GM18870 (cell line): ENCODE data around the gene BAG3.
A peak's percentile ranks its signal among the peaks of the same experiment; 100 is the strongest.
"Not testable (repeated sequence)": the region's sequence is repeated elsewhere in the genome, so short reads cannot be mapped to it uniquely, and the experiment has no call there.

ENCODE experiments used
- ATAC-seq: cut with Tn5 transposase; IDR thresholded peaks from one replicate; pipeline ENCODE4 v1.9.1; 2021; ENCODE audit warnings: moderate library complexity; ENCODE audit not compliant: unreplicated experiment

BAG3 gene

DNA sequence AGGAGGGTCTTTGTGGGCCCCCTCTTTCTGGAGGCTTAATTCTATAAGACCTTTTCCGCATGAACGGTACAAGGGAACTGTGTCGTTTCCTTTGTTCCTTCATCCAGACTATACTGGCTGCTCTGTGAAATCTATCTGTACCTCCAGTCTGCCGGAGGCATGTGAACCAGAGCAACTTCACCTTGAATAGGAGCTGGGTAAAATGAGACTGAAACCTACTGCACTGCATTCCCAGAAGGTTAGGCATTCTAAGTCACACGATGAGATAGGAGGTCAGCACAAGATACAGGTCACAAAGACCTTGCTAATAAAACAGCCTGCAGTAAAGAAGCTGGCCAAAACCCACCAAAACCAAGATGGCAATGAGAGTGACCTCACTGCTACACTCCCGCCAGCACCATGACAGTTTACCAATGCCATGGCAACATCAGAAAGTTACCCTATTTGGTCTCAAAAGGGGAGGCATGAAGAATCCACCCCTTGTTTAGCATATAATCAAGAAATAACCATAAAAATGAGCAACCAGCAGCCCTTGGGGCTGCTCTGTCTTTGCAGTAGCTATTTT is 37.9 kb downstream of the BAG3 start:
- ATAC-seq, result no peak

DNA sequence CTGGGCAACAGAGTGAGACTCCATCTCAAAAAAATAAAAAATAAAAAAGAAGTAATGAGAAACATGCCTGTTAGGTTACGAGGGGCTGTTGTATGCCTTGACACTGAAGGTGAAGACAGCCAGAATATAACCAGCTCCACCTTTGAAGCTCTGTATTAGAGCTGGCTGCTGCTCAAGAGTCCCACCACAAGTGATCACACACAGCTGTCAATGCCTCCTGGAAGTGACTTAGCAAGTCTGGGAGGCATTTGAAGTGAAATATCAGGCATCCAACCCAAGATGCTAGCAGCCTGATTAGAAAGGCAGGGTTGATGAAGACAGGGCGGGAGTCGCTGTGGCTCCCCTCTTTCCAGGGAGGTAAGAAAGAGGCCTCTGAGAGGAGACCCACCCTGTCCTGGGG is 40.5 kb downstream of the BAG3 start:
- ATAC-seq, result no peak

DNA sequence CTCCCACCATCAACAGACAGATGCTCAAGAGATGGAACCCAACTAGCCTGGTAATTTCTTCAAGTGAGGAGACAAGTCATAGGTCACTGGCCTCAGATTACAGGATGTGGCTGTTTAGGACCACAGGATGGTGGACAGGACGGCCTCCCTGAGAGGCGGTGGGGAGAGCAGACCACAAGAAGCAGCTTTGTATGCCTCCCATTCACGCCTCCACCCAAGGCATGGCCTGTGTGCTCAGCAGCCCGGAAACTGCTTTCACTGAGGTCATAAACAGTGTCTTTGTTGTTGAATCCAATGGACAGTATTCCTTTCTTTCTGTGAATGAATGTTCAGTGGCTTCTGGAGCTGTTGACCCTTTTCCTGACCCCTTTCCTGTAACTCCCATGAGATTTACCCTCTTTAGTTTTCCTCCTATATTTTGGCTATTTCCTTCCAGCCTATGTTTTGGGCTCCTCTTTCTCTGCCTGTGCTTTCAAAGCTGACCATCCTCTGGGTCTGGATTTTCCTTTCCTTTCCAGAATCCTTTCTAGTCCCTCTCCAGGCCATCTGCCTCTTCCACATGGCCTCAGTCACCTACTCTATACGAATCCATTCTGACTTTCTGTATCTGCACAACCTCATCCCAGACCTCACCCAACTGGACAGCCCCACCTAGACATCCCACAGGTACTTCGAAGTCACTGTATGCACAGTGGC is 42.2 kb downstream of the BAG3 start:
- ATAC-seq, result no peak

DNA sequence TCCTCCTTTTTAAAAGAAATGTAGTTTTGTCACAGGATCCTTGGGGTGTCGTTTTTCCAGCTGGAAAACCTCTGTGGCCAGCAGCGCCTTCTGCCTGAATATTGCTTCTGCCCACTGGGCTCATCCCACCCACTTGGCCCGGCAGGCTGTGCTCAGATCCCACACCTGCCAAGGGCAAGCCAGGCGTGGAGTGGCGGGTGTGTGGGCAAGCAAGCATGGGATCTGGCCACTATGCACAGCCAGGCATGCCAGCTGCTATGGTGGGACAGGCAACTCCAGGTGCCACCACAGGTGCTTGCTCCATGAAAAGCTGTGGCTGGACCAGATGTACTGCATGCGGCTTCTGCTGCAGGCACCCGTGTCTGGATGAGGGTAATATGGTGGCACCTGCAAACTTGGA is 43.4 kb downstream of the BAG3 start:
- no peak for ATAC-seq

DNA sequence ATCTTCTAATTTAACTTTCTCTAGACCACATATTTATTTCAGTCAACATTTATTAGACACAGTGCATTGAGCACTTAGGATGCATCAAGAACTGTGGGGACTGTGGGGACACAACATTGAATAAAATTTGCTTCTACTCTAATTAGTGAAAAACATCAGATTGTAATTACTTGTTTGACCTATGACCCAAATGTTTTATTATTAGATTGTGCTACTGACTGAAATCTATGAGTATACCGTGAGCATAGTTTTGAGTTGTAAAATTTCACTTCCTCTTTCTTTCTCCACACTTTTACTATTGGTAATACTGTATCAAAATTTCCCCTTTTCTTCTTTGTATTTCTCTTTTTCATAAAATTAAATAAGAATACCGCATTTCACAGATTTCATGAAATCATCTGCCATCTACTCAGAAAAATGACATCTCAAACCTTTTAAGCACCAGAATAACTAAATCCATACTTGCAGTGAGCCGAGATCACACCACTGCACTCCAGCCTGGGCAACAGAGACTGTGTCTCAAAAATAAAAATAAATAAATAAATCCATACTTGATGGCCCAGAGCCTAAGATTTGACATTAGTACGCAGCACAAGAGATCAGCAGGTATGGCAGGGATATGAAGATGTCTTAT is 49.3 kb downstream of the BAG3 start:
- peak; percentile 59 for ATAC-seq

DNA sequence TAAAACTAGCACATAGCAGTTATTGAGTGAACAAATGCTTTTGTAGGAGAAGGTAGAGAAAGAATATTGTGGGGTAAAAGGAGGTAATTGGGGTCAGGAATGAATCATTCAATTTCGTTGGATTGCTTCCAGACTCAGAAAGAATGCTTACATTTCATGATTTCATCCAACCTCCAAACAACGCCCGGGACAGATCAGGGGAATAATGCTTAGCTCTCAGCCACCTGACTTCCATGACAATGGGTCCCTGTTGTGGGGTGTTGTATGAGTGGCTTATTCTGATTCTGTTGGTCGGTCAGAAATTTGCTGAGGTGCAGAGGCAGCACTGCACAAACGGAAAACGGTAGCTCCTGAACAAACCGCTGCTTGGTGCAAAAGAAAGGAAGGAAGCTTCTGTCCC is 50.7 kb downstream of the BAG3 start:
- ATAC-seq, result no peak

DNA sequence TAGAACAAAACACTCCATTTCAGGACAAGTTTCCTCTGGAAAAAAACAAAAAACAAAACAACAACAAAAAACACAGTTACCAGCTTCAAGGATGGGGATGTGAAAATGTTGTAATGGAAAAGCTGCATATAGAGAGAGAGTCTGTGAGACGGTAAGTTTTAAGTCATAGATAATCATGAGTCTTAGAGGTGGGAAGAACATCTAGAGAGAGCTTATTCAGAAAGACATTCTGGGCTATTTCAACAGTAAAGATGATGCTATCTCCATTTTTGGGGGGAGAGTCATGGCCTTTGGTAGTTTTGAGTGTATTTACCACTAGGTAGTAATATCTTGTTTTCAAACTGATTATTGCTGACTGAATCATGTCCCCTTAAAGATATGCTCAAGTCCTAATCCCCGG is 51.4 kb downstream of the BAG3 start:
- no peak for ATAC-seq

DNA sequence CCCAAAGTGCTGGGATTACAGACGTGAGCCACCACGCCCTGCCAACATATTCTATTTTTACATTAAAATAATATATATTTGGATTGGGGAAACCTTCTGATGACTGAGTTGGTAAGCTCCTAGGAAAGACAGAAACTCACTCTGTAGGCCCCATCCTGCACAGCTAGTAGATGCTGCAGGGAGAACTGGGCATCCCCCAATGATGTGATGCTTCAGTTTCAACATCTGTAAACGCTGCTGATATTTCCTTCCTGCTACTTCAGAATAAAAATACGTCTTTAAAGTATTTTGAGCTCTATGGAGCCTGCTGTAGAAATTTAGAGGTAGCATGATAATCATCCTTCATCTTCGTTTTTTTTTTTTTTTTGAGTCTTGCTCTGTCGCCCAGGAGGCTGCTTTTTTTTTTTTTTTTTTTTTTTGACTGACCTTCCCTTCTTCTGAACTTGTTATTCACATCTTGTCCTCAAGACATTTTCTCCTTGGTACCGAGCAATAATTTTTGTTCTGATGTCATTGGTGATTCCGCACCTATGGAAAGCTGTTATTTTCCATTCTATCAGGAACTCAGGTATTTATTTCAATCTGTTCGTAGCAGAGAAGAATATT is 52.8 kb downstream of the BAG3 start:
- ATAC-seq, result no peak

DNA sequence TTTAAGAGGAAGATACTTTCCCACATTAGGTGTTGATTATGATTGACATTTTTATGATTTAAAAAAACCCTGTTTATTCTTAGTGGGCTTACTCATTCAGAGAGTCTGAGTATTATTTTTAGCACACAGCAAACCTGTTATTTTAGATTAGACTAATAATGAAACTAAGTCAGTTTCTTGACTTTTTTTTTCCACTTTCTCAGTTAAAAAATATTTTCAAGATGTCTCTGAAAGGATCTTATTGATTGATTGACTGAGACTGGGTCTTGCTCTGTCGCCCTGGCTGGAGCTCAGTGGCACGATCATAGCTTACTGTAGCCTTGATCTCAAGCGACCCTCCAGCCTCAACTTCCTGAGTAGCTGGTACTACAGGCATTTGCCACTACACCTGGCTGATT is 54.3 kb downstream of the BAG3 start:
- peak; percentile 57 for ATAC-seq

DNA sequence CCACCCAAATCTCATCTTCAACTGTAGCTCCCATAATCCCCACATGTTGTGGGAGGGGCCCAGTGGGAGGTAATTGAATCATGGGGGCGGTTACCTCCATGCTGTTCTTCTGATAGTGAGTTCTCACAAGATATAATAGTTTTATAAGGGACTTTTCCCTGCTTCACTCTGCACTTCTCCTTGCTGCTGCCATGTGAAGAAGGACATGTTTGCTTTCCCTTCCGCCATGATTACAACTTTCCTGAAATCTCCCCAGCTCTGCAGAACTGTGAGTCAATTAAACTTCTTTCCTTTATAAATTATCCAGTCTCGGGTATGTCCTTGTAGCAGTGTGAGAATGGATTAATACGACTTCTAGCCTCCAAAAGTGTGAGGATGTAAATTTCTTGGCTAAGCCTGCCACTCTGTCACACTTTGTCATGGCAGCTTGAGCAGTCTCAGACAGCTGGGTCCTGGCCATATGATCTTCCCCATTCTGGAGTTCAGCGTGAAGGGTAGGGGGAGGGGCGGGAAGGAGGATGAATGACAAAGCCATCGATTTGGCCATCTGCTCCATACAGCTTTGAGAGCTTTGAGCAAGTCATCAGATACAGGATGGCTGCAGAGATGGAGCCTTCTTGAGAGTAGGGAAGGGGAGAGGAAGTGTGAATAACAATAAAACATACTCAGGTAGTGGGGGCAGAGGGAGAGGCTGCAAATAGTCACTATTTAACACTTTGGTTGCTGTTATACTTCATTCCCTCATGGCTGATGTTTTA is 55.5 kb downstream of the BAG3 start:
- ATAC-seq, result no peak

DNA sequence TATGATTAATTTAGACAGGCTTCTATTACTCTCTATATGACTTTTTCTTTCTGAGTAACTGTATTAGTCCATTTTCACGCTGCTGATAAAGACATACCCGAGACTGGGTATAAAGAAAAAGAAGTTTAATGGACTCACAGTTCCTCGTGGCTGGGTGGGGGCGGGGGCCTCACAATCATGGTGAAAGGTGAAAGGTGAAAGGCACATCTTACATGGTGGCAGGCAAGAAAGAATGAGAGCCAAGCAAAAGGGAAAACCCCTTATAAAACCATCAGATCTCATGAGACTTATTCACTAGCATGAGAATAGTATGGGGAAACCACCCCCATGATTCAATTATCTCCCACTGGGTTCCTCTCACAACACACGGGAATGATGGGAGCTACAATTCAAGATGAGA is 56.2 kb downstream of the BAG3 start:
- ATAC-seq, result not testable (repeated sequence)

DNA sequence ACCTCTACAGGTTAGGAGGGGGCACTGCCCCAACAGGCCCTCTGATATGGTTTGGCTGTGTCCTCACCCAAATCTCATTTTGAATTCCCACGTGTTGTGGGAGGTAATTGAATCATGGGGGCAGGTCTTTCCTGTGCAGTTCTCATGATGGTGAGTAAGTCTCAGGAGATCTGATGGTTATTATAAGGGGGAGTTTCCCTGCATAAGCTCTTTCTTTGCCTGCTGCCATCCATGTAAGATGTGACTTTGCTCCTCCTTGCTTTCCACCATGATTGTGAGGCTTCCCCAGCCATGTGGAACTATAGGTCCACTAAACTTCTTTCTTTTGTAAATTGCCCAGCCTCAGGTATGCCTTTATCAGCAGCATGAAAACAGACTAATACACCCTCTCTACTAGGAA is 59.8 kb downstream of the BAG3 start:
- not testable (repeated sequence) for ATAC-seq

DNA sequence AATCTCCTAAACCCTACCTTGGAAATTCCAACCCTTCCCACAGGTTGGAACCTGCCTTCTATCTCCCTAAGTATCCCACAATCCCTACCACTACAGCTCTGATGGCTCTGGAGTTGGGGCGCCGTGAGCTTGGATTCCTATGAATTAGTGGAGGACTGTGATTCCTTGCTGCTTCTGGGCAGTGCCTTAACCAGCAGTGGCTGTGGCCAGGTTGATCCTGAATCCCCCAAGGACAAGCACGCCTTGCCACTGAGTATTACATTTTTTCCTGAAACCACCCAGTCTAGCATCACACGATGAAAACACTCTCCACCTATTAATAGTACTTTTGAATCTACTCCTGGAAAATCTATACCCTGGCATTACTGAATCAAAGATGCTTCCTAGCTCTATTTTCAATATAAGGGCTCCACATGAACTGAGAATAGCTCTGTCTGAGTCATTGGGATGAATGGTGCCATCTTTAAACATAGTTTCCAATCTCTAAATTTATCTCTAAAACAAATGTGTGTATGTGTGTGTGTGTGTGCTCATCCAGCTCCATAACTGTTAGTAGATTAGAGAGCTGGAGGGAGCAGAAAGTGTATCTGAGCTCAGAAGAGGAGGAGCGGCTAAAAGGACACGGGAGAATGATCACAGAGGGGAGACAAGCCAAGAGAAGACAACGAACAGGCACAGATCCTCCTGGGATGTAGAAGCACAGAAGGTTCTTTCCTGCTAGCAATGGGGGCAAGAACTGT is 62.7 kb downstream of the BAG3 start:
- no peak for ATAC-seq

DNA sequence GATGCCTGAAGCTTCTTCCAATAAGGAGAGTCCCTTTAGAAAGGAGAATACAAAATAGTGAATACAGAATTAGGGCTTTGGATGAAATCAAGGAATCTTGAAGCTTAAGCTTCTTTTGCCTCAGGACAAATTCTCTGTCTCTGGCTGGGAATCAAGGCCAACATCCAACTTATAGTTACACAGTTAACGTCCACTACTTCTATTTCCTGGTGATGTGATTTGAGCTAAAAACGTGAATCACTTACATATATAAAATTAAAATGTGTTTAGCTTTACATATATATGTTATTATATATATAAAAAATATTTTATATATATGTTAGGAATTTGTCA is 63.3 kb downstream of the BAG3 start:
- no peak for ATAC-seq

DNA sequence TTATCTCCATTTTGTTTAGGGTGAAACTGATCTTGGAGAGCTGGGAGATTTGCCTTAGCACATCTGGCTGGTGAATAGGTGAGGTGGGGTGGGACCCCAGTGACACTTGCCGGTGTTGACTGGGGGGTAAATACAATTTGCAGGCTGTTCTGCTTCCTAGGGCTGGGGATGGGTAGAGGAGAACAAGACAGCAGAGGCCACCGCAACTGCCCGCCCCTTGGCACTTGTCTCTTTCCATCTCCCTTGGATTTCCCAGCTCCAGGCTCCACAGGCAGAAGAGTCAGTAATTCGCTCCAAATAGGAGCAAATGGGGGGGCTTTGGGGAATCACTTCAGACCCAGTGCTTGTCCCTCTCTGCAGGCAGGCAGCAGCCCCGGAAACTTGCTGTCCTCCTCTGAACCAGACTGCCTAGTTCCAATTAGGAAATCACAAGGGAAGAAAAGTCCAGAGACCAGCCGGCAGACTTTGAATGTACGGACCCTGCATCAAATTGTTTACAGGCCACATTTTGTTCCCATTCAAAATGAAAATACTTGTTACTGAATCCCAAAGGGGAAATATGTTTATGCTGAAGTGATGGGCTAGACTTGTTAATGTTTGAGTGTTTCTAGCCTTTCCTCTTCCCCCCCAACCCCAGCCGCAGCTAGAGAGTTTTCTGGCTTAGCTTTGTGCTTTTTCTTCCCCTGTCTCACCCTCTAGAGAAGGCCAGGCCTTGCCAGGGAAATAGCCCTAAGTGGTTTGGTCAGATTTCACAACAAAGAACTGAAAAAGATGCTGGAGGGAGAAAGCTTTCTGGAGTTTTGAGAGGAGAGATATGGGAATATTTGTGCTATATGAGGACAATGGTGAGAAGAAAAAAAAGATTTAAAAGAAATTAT is 64.7 kb downstream of the BAG3 start:
- ATAC-seq, result no peak

DNA sequence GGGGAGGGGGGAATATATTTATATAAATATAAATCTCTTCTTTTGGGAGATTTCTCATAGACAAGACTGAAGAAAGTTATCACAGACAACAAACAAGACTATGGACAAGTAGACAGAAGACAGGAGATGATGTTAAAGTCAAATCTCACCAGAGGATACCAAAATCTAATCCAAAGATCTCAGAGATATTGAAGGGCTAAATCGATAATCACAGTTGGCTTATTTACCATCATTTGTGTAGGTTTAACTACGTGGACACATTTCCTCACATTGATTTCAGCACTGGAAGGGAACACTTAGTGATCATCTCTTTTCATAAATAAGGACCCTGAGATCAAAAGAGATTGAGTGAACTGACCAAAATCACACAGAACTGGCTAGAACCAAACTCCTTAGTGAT is 72.0 kb downstream of the BAG3 start:
- ATAC-seq, result no peak

DNA sequence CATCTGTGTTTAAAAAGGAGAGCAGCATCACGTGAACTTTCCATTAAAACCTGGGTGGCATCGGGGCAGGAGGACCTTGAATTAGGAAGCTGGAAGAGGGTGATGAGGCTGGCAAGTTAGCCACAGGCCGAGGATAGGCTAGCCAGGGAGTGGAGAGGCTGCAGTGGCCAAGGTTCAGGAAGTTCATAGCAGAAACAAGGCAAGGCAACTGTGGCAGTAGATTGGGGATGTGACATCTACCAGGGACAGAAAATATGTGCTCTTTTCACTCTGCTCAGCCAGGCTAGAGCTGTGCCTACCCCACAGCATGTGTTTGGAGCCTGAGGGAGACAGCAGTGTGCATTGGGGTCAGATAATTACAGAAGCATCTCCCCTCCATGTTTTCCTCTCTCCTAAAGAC is 72.4 kb downstream of the BAG3 start:
- ATAC-seq, result no peak

DNA sequence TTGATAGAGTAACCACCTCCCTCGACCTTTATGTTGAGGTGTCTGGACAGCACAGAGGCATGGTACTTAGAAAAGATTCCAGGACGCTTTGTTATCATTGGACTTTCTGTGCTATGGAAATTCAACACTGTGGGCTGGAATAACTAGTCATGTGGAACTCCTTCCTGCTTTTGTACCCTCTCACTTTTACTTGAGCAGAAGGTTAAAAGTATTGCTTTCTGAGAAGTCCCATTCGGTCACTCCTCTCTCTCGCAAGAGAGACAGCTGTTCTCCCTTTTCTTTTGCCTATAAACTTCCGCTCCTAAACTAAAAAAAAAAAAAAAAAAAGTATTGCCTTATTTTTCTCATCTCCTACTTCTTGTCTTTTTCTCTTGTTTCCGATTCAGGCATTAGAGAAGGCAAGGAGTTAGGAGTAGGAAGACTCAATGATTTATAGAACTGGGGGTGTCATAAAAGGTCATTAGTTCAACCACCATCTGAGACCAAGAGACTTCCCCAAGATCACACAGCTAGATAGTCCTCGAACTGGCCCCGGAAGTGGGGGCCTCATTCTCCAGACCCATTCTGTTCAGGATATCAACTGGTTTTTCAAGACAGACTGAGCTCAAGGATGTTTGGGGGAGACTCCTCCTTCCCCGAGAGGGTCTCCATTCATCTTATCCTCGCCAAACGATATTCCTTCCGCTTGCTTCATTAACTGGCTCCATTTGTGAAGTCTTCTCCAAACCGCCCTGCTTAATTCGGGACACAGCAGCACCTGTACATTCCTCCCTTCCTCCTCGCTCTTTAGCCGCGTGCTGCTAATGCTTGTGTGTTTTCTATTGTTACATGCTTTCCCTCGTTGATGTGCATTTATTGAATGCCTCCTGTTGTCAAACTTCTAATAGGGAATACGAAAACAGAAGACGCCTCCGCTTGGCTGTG is 73.7 kb downstream of the BAG3 start:
- peak; percentile 13 for ATAC-seq

DNA sequence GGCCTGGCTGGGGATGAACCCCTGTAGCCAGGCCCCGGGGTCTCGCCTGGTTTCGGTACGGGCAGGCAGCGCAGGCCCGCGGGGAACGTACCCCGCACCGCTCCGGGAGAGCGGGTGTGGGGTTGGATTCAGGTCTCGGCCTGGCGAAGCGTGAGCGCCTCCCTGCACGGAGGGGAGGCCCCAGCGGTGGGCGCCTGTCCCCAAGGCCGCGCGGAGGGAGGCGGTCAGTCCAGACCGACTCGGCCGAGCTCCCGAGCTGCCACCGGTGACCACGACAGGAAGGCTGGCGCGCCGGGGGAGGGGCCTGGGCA is 74.3 kb downstream of the BAG3 start:
- peak; percentile 20 for ATAC-seq
